ENCODE results near the gene TOLLIP.

DNA sequence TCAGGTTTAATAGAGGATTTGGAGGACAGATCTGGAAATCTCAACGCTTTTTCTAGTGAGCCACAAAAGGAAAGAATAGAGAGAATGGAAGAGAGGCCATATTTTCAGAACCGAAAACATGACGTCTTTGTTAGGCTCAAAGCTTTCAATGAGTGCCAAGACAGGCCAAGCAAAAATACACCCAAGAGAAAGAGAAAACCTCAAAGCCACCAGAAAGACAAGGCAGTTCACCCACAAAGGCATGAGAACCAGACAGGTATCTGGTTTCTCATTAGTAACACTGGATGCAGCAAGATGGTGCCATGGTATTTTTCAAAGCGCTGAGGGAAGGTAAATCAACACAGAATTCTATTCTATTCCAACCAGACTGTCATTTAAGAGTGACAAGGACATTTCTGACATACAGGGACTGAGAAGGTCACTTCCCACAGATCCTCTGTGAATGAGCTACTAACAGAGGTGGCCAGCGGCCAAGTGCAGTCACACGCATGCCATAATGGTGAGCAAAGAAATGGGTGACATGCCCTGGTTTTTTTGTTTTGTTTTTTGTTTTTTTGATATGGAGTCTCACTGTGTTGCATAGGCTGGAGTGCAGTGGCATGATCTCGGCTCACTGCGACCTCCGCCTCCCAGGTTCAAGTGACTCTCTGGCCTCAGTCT, 41.9 kb downstream of the TOLLIP start:
- TF ChIP-seq POLR2A (IDR thresholded peaks at IDR 0.05) (no peak), CTCF (IDR thresholded peaks at IDR 0.05) (no peak)

All from esophagus squamous epithelium (tissue), 4 donors.